ENCODE measurements around the gene KRT222.

KRT222 gene

DNA sequence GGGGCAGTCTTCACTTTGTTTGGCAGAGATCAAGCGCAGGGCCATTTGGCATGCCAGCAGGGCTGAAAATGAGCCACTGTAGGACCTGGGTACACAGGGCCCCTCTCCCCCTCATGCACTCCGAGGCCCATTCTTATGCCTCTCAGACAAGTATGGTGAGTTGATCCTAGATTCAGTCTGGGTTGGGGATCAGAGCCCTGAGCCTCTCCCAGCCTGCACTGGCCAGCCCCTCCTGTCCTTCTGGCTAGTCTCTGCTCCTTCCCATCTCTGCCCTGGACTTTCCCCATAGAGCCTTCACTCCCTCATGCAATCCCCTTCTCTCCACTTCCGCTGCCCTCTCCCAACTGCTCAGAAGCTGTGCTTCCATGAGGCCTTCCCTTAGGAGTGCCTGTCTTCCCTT, 48.4 kb downstream of the KRT222 start:
- FAIRE-seq (no peak), DNase-seq (ENCODE audit: insufficient read length, low spot score) (no peak)

DNA sequence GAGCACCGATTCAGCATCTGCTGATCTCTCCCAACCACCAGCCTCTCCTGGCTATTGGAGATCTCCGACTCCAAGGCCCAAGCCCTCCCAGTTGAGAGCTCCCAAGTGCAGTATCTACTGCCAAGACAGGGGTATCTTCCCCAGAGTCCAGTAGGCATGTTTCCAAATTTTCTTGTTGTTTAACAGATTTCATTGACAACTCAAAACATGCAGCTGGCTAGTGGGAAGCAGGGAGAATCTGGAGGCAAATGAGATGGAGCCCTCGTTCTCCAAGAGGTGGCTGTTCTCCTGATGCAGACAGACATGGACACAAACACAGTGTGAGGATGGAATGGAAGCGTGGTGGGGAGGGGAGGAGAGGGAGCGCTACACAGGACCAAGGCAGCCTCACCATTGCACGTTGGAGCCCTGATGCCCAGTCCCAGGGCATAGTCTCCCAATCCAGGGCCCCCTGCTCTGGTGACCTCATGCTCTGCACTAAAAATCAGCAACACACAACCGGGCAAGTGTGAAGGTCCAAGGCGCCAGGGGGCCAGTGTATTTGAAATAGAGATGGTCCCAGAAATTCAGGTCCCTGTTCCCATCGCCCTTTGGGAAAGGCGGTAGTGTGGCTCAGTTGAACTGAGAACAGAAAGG, 49.0 kb downstream of the KRT222 start:
- DNase-seq (ENCODE audit: insufficient read length, low spot score): no peak

DNA sequence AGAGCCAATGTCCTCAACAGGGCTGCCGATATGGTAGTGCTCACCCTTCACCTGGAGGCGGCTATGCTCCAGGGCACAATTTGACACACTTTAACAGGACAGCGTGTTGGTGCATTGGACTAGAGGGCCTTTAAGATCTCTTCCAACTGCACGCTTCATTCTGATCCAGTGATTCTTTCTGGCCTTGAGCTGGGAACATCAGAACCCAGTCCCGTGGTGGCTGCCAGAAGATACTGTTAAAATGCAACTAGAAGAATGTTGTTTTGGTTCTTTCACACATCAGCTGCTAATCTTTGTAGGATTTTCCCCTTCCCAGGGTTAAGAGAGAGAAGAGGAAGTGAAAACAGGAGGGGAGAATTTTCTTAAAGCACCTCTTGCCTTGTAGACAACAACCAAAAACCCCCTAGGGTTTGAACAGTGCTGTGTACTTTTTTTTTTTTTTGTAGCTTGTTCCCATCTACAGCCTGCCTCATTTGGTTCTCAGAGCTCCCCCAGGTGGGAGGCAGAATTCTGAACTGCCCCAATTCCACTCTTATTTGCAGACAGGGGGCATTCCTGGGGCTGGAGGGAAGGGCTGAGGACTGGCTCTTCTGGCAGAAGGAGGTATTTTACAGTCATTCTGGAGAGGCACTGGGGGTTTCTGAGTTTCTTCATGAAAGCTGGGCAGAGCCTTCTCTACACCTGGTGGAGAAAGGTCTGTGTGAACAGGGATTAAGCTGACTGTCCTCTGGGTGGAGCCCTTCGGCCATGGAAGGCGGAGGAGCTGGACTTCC, 49.7 kb downstream of the KRT222 start:
- FAIRE-seq: no peak
- DNase-seq (ENCODE audit: insufficient read length, low spot score): peak; percentile 87

More for the DNA sequence above, 49.0 kb downstream of the KRT222 start:
- no peak for FAIRE-seq

DNA sequence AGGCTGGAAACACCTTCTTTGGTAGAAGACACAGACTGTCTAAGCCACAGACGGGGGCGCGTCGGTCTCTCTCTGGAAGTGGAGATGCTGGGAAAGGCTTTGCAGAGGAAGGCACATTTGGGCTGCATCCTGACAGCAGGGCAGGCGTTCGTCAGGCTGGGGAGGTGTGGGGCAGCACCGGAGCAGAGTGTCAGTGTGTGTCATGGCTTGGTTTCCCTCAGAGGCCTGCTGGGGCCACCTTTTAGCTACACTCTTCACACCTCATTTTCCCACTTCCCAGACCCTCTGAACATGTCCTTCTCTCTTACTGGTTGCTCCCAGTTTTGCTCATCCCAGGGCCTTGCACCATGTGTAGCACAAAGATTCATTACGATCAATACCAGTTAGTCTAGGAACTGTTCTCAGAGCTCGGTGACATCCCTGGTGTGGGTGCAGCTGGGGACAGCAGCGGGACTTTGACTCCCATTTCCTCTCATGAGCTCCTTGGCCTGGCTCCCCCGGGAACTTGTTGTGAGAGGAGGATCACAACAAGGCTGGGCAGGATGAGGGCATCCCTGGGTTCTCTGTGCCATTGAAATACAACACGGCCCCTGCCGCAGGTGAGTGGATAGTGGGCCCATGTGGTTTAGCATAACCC, 50.4 kb downstream of the KRT222 start:
- no peak for FAIRE-seq

DNA sequence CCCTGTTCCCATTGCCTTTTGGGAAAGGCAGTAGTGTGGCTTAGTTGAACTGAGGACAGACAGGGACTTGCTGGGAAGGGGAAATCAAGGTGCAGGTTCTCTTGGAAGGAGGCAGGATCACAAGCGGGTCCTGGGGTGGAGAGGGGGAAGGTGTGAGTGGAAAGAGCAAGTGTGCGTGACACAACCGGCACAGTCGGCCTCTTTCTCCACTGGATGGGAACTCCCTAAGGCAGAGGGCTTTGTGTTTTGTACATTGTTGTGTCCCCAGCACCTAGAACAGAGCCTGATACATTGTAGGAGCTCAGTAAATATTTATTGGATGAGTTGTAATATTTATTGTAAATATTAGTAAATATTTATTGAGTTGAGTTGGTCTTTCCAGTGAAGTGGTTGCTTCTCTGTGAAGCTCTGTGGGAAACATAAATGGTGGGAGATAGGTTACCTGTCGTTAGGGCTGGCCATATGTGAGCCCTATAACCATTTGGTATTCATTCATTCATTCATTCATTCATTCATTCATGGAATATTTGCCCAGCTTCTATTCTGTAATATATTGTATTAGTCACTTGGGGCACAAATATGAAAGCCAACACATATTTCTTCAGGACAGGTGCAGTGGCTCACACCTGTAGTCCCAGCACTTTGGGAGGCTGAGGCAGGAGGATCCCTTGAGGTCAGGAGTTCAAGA, 51.4 kb downstream of the KRT222 start:
- FAIRE-seq (no peak), DNase-seq (ENCODE audit: insufficient read length, low spot score) (no peak)

More for the DNA sequence above, 50.4 kb downstream of the KRT222 start:
- no peak for DNase-seq (ENCODE audit: insufficient read length, low spot score)

DNA sequence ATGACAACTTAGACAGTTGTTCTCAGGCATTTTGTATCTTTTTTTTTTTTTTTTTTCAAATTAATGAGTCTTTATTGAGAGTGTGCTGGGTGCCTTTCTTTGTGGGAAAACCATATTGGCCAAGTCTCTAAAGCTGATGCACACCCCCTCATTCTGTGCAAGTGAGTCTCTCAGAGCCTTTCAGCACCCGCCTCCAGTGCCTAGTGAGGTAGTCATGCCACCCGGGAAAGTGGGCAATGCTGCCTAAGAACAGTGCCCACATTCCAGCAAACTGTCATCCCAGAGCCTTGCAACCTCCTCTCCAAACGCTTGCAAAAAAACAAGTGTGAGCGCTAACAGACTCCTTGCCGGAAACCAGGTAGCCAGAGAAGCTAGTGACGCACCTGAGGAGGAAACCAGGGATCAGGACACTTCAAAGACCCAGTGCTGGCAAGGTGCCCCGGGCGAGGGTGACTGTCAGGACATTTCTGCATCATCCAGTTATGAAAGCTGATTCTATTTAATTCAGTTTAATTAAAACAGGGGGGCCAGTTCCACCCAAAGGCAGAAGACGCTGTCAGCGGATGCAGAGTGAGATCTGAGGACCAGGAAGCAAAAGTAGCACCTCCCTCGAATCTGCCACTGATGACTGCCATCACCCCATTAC, 52.3 kb downstream of the KRT222 start:
- FAIRE-seq: no peak
- DNase-seq (ENCODE audit: insufficient read length, low spot score): no peak

DNA sequence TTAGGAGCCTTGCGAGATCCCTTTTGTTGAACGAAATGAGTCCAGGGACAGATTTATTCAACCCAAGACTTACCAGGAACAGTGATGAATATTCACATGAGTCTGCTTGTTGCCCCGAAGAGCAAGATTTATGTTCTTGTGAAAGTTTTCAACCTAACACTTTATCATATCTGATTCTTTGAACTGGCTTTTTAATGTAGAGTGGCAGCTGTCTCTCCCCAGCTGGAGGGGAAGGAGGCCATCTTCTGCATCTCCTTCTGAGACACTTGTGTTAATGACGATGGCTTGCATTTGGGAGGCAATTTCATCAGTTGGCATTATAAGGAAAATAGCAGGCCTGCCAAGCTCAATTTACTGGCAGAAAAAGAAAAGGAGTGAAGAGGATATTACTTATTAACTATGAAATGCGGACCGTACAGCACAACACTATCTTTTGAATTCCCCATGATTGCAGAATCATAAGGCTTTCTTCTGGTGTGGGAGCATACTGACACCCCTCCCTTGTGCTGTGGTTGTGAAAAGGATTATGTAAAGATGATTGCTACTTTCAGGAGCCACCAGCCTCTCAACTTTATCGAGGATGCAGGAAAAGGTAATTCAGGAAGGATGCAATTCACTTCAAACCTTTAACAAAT, 53.0 kb downstream of the KRT222 start:
- no peak for DNase-seq (ENCODE audit: insufficient read length, low spot score)
- no peak for FAIRE-seq

DNA sequence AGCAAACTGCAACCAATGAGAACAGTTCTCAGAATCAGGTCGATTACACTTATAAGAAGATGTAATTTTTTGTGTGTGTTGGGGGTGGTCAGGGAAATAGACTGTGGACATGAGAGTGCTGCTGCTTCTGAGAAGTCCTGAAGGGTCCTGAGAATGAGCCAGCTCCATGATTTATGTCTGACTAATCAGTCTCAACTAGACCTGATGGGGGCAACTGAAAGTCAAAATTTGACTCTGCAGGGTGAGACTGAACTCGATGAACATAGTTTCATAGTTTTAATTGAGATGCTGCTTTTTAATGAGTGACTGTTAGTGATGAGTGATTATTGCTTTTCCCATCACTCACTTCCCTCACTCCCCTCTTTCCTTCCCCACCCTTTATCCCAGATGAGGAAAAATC, 54.6 kb downstream of the KRT222 start:
- DNase-seq (ENCODE audit: insufficient read length, low spot score): no peak

DNA sequence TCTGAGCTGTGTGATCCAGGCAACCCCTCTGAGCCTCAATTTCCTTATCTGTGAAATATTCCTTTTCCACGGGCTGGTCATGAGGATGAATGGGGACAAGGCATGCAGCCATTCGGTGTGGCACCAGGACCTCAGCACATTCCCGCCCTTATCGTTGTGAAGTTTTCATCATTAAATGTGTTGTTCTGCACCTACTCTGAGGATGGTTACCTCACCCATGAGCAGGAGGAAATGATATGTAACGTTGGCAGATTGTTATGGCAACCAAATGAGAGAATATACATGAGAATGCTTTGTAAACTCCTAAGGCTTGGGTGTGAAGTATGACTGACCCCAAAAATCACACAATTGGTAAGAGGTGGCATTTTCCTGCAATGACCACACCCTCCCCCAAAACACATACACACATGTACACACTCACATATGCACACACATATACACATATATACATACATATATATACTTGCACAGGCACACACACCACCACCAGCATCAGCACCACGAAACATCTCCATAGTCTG, 56.9 kb downstream of the KRT222 start:
- FAIRE-seq (no peak), DNase-seq (ENCODE audit: insufficient read length, low spot score) (no peak)

More for the DNA sequence above, 54.6 kb downstream of the KRT222 start:
- no peak for FAIRE-seq

DNA sequence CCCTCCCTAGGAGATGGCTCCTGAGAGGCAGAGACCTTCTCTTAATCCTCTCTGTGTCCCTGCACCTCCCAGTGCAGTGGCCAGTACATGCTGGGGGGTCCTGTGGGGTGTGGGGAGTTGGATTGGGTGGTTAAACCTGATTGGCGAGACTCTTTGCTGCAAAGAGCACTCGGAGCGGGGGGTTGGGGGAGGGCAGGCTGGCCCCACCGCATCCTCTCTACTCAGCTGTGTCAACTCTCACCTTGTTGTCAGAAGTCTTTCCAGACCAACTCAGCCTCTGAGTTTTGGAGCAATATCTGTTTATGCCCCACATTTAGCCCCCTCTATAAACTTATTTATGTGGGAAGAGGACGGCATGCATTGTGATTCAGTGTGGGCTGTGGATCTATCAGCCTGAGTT, 57.3 kb downstream of the KRT222 start:
- no peak for DNase-seq (ENCODE audit: insufficient read length, low spot score)
- FAIRE-seq: no peak

DNA sequence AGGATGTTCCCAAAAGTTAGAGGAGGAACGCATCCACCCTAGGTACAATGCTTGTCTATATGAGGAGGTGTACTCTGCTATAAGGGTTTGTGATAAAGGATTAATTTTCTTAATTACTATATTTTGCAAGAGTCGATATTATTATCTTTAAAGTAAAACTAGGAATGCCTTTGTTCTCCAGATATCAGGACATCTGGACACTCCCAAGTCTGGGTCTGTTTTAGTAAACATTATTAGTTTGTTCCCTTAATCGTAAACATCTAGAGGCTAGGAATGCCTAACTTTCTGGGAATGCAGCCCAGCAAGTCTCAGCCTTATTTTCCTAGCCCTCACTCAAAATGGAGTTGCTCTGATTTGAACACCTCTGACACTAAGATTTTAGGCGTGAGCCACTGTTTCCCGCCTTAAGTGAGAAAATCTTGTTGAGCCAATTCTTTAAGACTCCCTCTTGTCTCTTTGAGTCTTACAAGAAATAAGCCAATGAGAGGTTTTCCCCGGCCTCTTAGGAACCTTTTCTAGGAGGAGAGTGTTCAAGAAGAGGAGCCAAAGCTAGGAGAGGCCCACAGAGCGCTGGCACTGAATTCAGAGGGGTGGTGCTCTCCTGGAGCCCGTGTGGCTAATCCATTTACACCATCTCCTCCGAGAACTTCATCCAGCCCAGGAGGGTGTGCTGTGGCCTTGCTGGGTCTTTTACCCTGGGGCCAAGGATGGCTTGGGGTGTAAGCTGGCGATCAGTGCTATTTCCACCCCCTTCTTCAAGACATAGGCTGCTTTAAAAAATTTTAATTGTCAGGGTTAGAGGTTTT, 58.2 kb downstream of the KRT222 start:
- DNase-seq (ENCODE audit: insufficient read length, low spot score): no peak
- FAIRE-seq: no peak

DNA sequence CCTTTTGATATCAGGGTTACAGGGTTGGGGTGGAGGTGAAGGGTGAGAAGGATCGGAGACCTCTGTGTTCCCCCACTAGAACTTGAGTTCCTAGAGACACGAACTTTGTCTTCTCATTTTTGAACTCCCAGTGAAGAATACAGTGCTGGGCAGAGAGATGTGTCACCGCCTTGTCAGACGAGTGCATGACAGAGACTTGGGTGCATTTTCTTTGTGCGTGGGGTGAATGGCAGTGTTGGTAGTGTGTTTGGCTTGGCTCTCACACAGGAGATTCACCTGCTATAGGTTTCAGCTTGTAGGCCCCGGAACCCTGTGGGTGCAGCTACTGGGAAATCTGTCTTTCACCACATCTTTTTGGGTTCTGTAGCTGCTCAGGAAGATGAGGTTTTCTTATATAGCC, 59.7 kb downstream of the KRT222 start:
- DNase-seq (ENCODE audit: insufficient read length, low spot score) (no peak), FAIRE-seq (no peak)
